IMR-90 (cell line): ENCODE measurements around the gene KRT80. TPM values are rescaled to one million over a fixed set of nuclear protein-coding genes. Genes with fewer than 3 reads are reported as not detected.

Experiments used
- ATAC-seq: fragments of 200-7000 bp; cut with Tn5 transposase; 2 replicates; pipeline ENCODE4 v1.9.1; 2020; ENCODE audit warnings: low read depth, mild to moderate bottlenecking, moderate library complexity
- BruUV-seq: library from RNA; stranded (reverse); fragments of 400-500 nt; replicated peaks from 2 replicates; lab custom pipeline; 2021; lab: Mats Ljungman, UMichigan
- CTCF ChIA-PET: fragments of 300-600 bp; formaldehyde crosslinking; extraction: SDS; loops from one replicate; lab custom pipeline; 2021; ENCODE audit warnings: antibody characterized with exemption; lab: Yijun Ruan, JAX
- POLR2A ChIA-PET: fragments of 300-600 bp; sonication (Branson Sonifier 250); formaldehyde crosslinking; loops from one replicate; lab custom pipeline; 2022; ENCODE audit warnings: antibody characterized with exemption; ENCODE audit not compliant: unreplicated experiment; lab: Charles Lee
- DNase-seq: peaks from one replicate; pipeline ENCODE4 v3.0.0; 2013
- H2AFZ ChIP-seq: replicated peaks from 2 replicates; pipeline ENCODE3; 2013; ENCODE audit warnings: low read length, mild to moderate bottlenecking; ENCODE audit not compliant: poor library complexity
- H2AK5ac ChIP-seq: 2 replicates; pipeline ENCODE4 v1.6.1; 2013; ENCODE audit warnings: low read depth, low read length, inconsistent platforms
- H2AK9ac ChIP-seq: replicated peaks from 2 replicates; pipeline ENCODE3; 2013; ENCODE audit warnings: mild to moderate bottlenecking, low read depth, low read length, moderate library complexity; ENCODE audit not compliant: poor library complexity
- H2BK120ac ChIP-seq: 2 replicates; pipeline ENCODE4 v1.6.1; 2013; ENCODE audit warnings: low read depth, low read length, inconsistent platforms
- H2BK15ac ChIP-seq: 3 replicates; pipeline ENCODE4 v1.6.1; 2013; ENCODE audit warnings: low read depth, low read length, inconsistent platforms
- H2BK20ac ChIP-seq: 2 replicates; pipeline ENCODE4 v1.6.1; 2013; ENCODE audit warnings: low read depth, mild to moderate bottlenecking, inconsistent platforms, low read length, moderate library complexity
- H2BK5ac ChIP-seq: 2 replicates; pipeline ENCODE4 v1.6.1; 2013; ENCODE audit warnings: mild to moderate bottlenecking, low read depth, low read length, inconsistent platforms; ENCODE audit not compliant: poor library complexity, severe bottlenecking
- H3K14ac ChIP-seq: replicated peaks from 2 replicates; pipeline ENCODE4 v1.6.1; 2013; ENCODE audit warnings: low read depth, low read length, inconsistent platforms
- H3K18ac ChIP-seq: 2 replicates; pipeline ENCODE4 v1.6.1; 2013; ENCODE audit warnings: low read depth, low read length, control low read depth
- H3K23ac ChIP-seq: 2 replicates; pipeline ENCODE4 v1.6.1; 2013; ENCODE audit warnings: low read depth, low read length, inconsistent platforms
- H3K27ac ChIP-seq: 2 replicates; pipeline ENCODE4 v1.5.1; 2013; ENCODE audit warnings: mild to moderate bottlenecking, control low read depth, low read length; ENCODE audit not compliant: insufficient read depth
- H3K27me3 ChIP-seq: 2 replicates; pipeline ENCODE4 v1.6.1; 2013; ENCODE audit warnings: low read length; ENCODE audit not compliant: control insufficient read depth, insufficient read depth
- H3K36me3 ChIP-seq: 2 replicates; pipeline ENCODE4 v1.6.1; 2013; ENCODE audit warnings: low read length, mixed read lengths; ENCODE audit not compliant: control insufficient read depth, insufficient read depth
- H3K4ac ChIP-seq: 2 replicates; pipeline ENCODE4 v1.6.1; 2013; ENCODE audit warnings: low read depth, low read length, inconsistent platforms
- H3K4me1 ChIP-seq: 2 replicates; pipeline ENCODE4 v1.6.1; 2013; ENCODE audit warnings: low read length, mixed read lengths; ENCODE audit not compliant: control insufficient read depth, insufficient read depth
- H3K4me2 ChIP-seq: 2 replicates; pipeline ENCODE4 v1.6.1; 2013; ENCODE audit warnings: low read depth, mild to moderate bottlenecking, control low read depth, low read length, moderate library complexity
- H3K4me3 ChIP-seq: 2 replicates; pipeline ENCODE4 v1.5.1; 2013; ENCODE audit warnings: low read depth, mild to moderate bottlenecking, control low read depth, low read length, moderate library complexity; ENCODE audit not compliant: insufficient read depth
- H3K56ac ChIP-seq: 2 replicates; pipeline ENCODE4 v1.6.1; 2013; ENCODE audit warnings: low read length, inconsistent platforms; ENCODE audit not compliant: insufficient read depth; ENCODE audit errors: extremely low read depth
- H3K79me1 ChIP-seq, 2 experiments: 2 replicates each; pipeline ENCODE4 v1.6.1; 2013; ENCODE audit warnings: low read length in 2 of 2, inconsistent platforms in 1 of 2, low read depth in 1 of 2
- H3K9ac ChIP-seq: 2 replicates; pipeline ENCODE4 v1.6.1; 2013; ENCODE audit warnings: low read depth, low read length, control low read depth
- H3K9me1 ChIP-seq: 2 replicates; pipeline ENCODE4 v1.6.1; 2013; ENCODE audit warnings: low read length, inconsistent platforms; ENCODE audit not compliant: insufficient read depth
- H3K9me3 ChIP-seq: 2 replicates; pipeline ENCODE4 v1.6.1; 2013; ENCODE audit warnings: low read length; ENCODE audit not compliant: control insufficient read depth, insufficient read depth
- H4K20me1 ChIP-seq: 2 replicates; pipeline ENCODE4 v1.6.1; 2013; ENCODE audit warnings: low read length, inconsistent platforms; ENCODE audit not compliant: insufficient read depth
- H4K5ac ChIP-seq: 2 replicates; pipeline ENCODE4 v1.6.1; 2013; ENCODE audit warnings: mild to moderate bottlenecking, low read depth, low read length, control low read depth
- H4K8ac ChIP-seq, 2 experiments: 2 replicates each; pipeline ENCODE4 v1.6.1; 2013; ENCODE audit warnings: low read depth in 2 of 2, low read length in 2 of 2, control low read depth in 1 of 2, inconsistent platforms in 1 of 2
- H4K91ac ChIP-seq: 2 replicates; pipeline ENCODE4 v1.6.1; 2013; ENCODE audit warnings: low read depth, low read length, inconsistent platforms; ENCODE audit not compliant: insufficient read depth
- CEBPB ChIP-seq: IDR thresholded peaks from 2 replicates; pipeline ENCODE4 v1.6.1; 2012; ENCODE audit warnings: low read depth, low read length, improper control_type of control experiment
- CHD1 ChIP-seq: IDR thresholded peaks from 2 replicates; pipeline ENCODE4 v1.6.1; 2012; ENCODE audit warnings: low read depth, low read length, improper control_type of control experiment
- FOS ChIP-seq: fragments of 150-350 bp; IDR thresholded peaks from 2 replicates; pipeline ENCODE4 v1.6.1; 2016; ENCODE audit warnings: low read depth, low read length
- MAFK ChIP-seq: IDR thresholded peaks from 2 replicates; pipeline ENCODE4 v1.6.1; 2012; ENCODE audit warnings: low read depth, low read length, improper control_type of control experiment
- MAZ ChIP-seq: IDR thresholded peaks from 2 replicates; pipeline ENCODE4 v1.6.1; 2012; ENCODE audit warnings: low read depth, mild to moderate bottlenecking, low read length, improper control_type of control experiment, moderate library complexity, borderline replicate concordance
- MXI1 ChIP-seq: IDR thresholded peaks from 2 replicates; pipeline ENCODE4 v1.6.1; 2012; ENCODE audit warnings: low read depth, mild to moderate bottlenecking, low read length, moderate library complexity, borderline replicate concordance
- NFE2L2 ChIP-seq: fragments of 150-350 bp; IDR thresholded peaks from 2 replicates; pipeline ENCODE4 v1.6.1; 2016; ENCODE audit warnings: low read depth, mild to moderate bottlenecking, low read length
- POLR2A ChIP-seq: IDR thresholded peaks from 2 replicates; pipeline ENCODE4 v1.6.1; 2012; ENCODE audit warnings: mild to moderate bottlenecking, low read depth, low read length
- RAD21 ChIP-seq: IDR thresholded peaks from 2 replicates; pipeline ENCODE4 v1.6.1; 2012; ENCODE audit warnings: low read length, improper control_type of control experiment
- RCOR1 ChIP-seq: IDR thresholded peaks from 2 replicates; pipeline ENCODE4 v1.6.1; 2012; ENCODE audit warnings: mild to moderate bottlenecking, low read length, improper control_type of control experiment; ENCODE audit not compliant: insufficient replicate concordance
- RFX5 ChIP-seq: IDR thresholded peaks from 2 replicates; pipeline ENCODE4 v1.8.0; 2012; ENCODE audit warnings: low read depth, mild to moderate bottlenecking, low read length, moderate library complexity
- WGBS, 2 experiments: methylation state at CpG; one replicate each; pipeline versions ENCODE4 v1.1.5 to v1.1.7; 2013; ENCODE audit warnings: missing lambda C conversion rate in 2 of 2; ENCODE audit not compliant: insufficient read length in 1 of 2; ENCODE audit errors: extremely low coverage in 2 of 2; 5-methylcytosine and 5-hydroxymethylcytosine counted together
- dilution Hi-C: fragments of 300-500 bp; cut with HindIII; formaldehyde crosslinking; loops from one replicate; pipeline ENCODE4 v1.14.3; 2018; ENCODE audit warnings: low sequenced_read_pairs; ENCODE audit not compliant: unreplicated experiment
- in situ Hi-C: fragments of 300-500 bp; cut with MboI; formaldehyde crosslinking; loops from 3 replicates; pipeline ENCODE4 v1.14.3; 2019; ENCODE audit warnings: low sequenced_read_pairs, inconsistent platforms, mixed read lengths
- intact Hi-C: fragments of 100-400 bp; cut with micrococcal nuclease; formaldehyde crosslinking; loops from 2 replicates; pipeline ENCODE4 v1.10.0; 2022
- polyA plus RNA-seq, 3 experiments: library from polyadenylated mRNA; depleted of rRNA; stranded (reverse); fragments of >200 nt; gene quantifications; 2 replicates each; pipeline ENCODE4 v1.2.3, GENCODE V29; 2012; ENCODE audit warnings: low replicate concordance in 1 of 3
- total RNA-seq: library from RNA; depleted of rRNA; stranded (reverse); fragments of >200 nt; gene quantifications from 2 replicates; pipeline ENCODE4 v1.2.3, GENCODE V29; 2012
- TF ChIP-seq, protein P1 (sequence below): fragments of 150-350 bp; IDR thresholded peaks from 2 replicates; pipeline ENCODE4 v1.6.1; 2017; ENCODE audit warnings: mild to moderate bottlenecking, antibody characterized with exemption, low read length, low read depth
- TF ChIP-seq, protein P2 (sequence below): conservative IDR thresholded peaks from 2 replicates; pipeline ENCODE4 v1.5.1; 2012; ENCODE audit warnings: mild to moderate bottlenecking, low read depth, low read length, improper control_type of control experiment
- TF ChIP-seq, protein P3 (sequence below): fragments of 150-350 bp; IDR thresholded peaks from 2 replicates; pipeline ENCODE4 v1.6.1; 2016; ENCODE audit warnings: low read depth, mild to moderate bottlenecking, low read length, moderate library complexity, borderline replicate concordance

KRT80 gene
- total and polyA plus RNA-seq, 2 of the 4 experiments (the other 2 are of a cell fraction): 0.54 to 3.4 TPM

DNA sequence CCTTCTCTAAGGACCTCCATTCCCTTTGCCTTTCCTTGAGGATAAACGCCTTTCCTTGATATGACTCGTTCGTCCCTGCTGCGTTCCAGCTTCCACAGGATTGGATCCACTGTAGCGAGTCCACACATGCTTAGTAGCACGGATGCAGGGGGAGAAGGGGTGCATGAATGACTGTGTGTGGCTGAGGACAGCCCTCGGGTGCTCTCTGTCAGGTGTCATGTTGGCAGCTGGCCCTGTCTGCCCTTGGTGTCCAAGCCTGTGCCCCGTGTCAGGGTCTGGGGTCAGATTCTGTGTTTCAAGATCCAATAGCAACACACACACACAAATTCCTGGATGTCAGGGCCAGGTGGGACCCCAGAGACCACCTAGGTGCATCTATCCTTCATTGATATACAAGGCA lies 17.5 kb upstream of the KRT80 start:
- DNase-seq (no peak), ATAC-seq (no peak)
- no peak overlapping the region for H2AFZ ChIP-seq
- no TSS peak for BruUV-seq
- H3K27ac ChIP-seq: no peak overlapping the region
- in situ Hi-C loops: loop anchor here (5.0 kb wide), 1 partner anchor 42 kb away; no protein-coding TSS in a partner anchor
- ChIA-PET CTCF (no interaction called here), POLR2A (no interaction called here)
- H4K8ac ChIP-seq: no peak overlapping the region
- dilution Hi-C loops: no loop called here
- no peaks in the 10 kb centered on the region for H3K36me3 ChIP-seq
- no peaks in the 10 kb centered on the region for H3K27me3 ChIP-seq
- no peak overlapping the region for H2BK5ac ChIP-seq
- peak overlapping the region; percentile 5; the same call in 1 of the 2 replicates for H3K4ac ChIP-seq
- H3K9me3 ChIP-seq: no peaks in the 10 kb centered on the region
- H3K9me1 ChIP-seq: peaks cover 17% of the 10 kb centered on the region
- no peak overlapping the region for H3K9ac ChIP-seq
- H3K79me1 ChIP-seq: no peaks in the 10 kb centered on the region
- no peaks in the 10 kb centered on the region for H4K20me1 ChIP-seq
- no peak for TF ChIP-seq RCOR1
- TF ChIP-seq NFE2L2: no peak
- TF ChIP-seq MAZ: no peak
- no peak for TF ChIP-seq POLR2A
- TF ChIP-seq MXI1: no peak
- TF ChIP-seq, protein P1, sequence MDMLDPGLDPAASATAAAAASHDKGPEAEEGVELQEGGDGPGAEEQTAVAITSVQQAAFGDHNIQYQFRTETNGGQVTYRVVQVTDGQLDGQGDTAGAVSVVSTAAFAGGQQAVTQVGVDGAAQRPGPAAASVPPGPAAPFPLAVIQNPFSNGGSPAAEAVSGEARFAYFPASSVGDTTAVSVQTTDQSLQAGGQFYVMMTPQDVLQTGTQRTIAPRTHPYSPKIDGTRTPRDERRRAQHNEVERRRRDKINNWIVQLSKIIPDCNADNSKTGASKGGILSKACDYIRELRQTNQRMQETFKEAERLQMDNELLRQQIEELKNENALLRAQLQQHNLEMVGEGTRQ: no peak
- TF ChIP-seq FOS: no peak
- TF ChIP-seq RFX5: no peak
- TF ChIP-seq, protein P2, sequence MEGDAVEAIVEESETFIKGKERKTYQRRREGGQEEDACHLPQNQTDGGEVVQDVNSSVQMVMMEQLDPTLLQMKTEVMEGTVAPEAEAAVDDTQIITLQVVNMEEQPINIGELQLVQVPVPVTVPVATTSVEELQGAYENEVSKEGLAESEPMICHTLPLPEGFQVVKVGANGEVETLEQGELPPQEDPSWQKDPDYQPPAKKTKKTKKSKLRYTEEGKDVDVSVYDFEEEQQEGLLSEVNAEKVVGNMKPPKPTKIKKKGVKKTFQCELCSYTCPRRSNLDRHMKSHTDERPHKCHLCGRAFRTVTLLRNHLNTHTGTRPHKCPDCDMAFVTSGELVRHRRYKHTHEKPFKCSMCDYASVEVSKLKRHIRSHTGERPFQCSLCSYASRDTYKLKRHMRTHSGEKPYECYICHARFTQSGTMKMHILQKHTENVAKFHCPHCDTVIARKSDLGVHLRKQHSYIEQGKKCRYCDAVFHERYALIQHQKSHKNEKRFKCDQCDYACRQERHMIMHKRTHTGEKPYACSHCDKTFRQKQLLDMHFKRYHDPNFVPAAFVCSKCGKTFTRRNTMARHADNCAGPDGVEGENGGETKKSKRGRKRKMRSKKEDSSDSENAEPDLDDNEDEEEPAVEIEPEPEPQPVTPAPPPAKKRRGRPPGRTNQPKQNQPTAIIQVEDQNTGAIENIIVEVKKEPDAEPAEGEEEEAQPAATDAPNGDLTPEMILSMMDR: no peak
- TF ChIP-seq, protein P3, sequence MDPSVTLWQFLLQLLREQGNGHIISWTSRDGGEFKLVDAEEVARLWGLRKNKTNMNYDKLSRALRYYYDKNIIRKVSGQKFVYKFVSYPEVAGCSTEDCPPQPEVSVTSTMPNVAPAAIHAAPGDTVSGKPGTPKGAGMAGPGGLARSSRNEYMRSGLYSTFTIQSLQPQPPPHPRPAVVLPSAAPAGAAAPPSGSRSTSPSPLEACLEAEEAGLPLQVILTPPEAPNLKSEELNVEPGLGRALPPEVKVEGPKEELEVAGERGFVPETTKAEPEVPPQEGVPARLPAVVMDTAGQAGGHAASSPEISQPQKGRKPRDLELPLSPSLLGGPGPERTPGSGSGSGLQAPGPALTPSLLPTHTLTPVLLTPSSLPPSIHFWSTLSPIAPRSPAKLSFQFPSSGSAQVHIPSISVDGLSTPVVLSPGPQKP: no peak
- no peak for TF ChIP-seq RAD21
- no peak for TF ChIP-seq CEBPB
- TF ChIP-seq MAFK: no peak
- TF ChIP-seq CHD1: no peak
- H3K4me3 ChIP-seq: no peak overlapping the region
- no peak overlapping the region for H3K56ac ChIP-seq
- H3K18ac ChIP-seq: no peak overlapping the region
- 58% methylated on average over 4 of the region's 8 CpGs; no CpG with 5 or more reads in 1 of the 2 experiments for WGBS, 2 experiments
- peak overlapping the region; percentile 8 for H2BK120ac ChIP-seq
- H2AK5ac ChIP-seq: peak overlapping the region; percentile 80
- 0 out of 3 replicates have a peak overlapping the region, but pooled peaks have one; percentile 35 for H2BK15ac ChIP-seq
- H3K23ac ChIP-seq: no peak overlapping the region
- no peak overlapping the region for H2BK20ac ChIP-seq
- H3K4me2 ChIP-seq: no peak overlapping the region
- peak overlapping the region; percentile 35; the same call in 1 of the 2 replicates for H4K91ac ChIP-seq
- no peak overlapping the region for H2AK9ac ChIP-seq
- H3K4me1 ChIP-seq: peaks cover 15% of the 10 kb centered on the region
- peak overlapping the region; percentile 7; the same call in 1 of the 2 replicates for H3K14ac ChIP-seq
- H4K5ac ChIP-seq: no peak overlapping the region
- intact Hi-C loops: no loop called here
